Measurements from ENCODE around the gene ZBTB47. TPM values are rescaled to one million over a fixed set of nuclear protein-coding genes. Genes with fewer than 3 reads are reported as not detected.

Gene ZBTB47
- total RNA-seq, 1 donor from 2014 or later: 28.1 TPM

- Histone ChIP-seq H3K4me1 (peaks cover 41% of the 10 kb centered on the region), H3K9me3 (no peaks in the 10 kb centered on the region), H3K27ac (peak overlapping the region; percentile 83), H3K4me3 (peak overlapping the region; percentile 87), H3K27me3 (no peaks in the 10 kb centered on the region), H3K36me3 (peaks cover under 1% of the 10 kb centered on the region)
- peak; percentile 74 for DNase-seq
- ATAC-seq: peak; percentile 68
- intact Hi-C loops (cut with DNase I): no loop called here
- TF ChIP-seq CTCF (IDR thresholded peaks at IDR 0.05): no peak
Observed at GRCh38 chr3:42652611-42653302, 740 bp upstream of the ZBTB47 start.

- Histone ChIP-seq H3K4me1 (peaks cover 41% of the 10 kb centered on the region), H3K27me3 (no peaks in the 10 kb centered on the region), H3K27ac (peak overlapping the region; percentile 83), H3K36me3 (no peaks in the 10 kb centered on the region), H3K4me3 (peak overlapping the region; percentile 87), H3K9me3 (no peaks in the 10 kb centered on the region)
- TF ChIP-seq CTCF (IDR thresholded peaks at IDR 0.05): no peak
- no peak for DNase-seq
- peak; percentile 0 for ATAC-seq
- intact Hi-C loops (cut with DNase I): no loop called here
Observed at GRCh38 chr3:42653303-42653559, 266 bp upstream of the ZBTB47 start.

- peak; percentile 72 for ATAC-seq
- Histone ChIP-seq H3K36me3 (peaks cover 3% of the 10 kb centered on the region), H3K4me1 (peaks cover 41% of the 10 kb centered on the region), H3K27me3 (no peaks in the 10 kb centered on the region), H3K27ac (peak overlapping the region; percentile 88), H3K4me3 (peak overlapping the region; percentile 87), H3K9me3 (no peaks in the 10 kb centered on the region)
- no peak for TF ChIP-seq CTCF (IDR thresholded peaks at IDR 0.05)
- DNase-seq: peak; percentile 82
- intact Hi-C loops (cut with DNase I): no loop called here
Observed at GRCh38 chr3:42654331-42655201, 1.1 kb downstream of the ZBTB47 start.

- Histone ChIP-seq H3K27me3 (no peaks in the 10 kb centered on the region), H3K36me3 (peaks cover 9% of the 10 kb centered on the region), H3K9me3 (no peaks in the 10 kb centered on the region), H3K27ac (peak overlapping the region; percentile 88), H3K4me3 (peak overlapping the region; percentile 87), H3K4me1 (peaks cover 41% of the 10 kb centered on the region)
- DNase-seq (peak; percentile 68), ATAC-seq (no peak)
- no peak for TF ChIP-seq CTCF (IDR thresholded peaks at IDR 0.05)
- intact Hi-C loops (cut with DNase I): no loop called here
Observed at GRCh38 chr3:42655331-42655888, 1.9 kb downstream of the ZBTB47 start.

GRCh38 chr3:42655980-42656679 is 2.6 kb downstream of the ZBTB47 start:
- H3K27ac ChIP-seq: peak overlapping the region; percentile 88
- no peak for TF ChIP-seq CTCF (IDR thresholded peaks at IDR 0.05)
- no peaks in the 10 kb centered on the region for H3K9me3 ChIP-seq
- H3K27me3 ChIP-seq: no peaks in the 10 kb centered on the region
- ATAC-seq (no peak), DNase-seq (no peak)
- intact Hi-C loops (cut with DNase I): no loop called here
- H3K36me3 ChIP-seq: peaks cover 9% of the 10 kb centered on the region
- H3K4me1 ChIP-seq: peaks cover 38% of the 10 kb centered on the region
- H3K4me3 ChIP-seq: no peak overlapping the region
